T-helper 9 cell (primary cell): Measurements from ENCODE around the gene C19orf81.

Experiments used
- DNase-seq: peaks from one replicate; pipeline ENCODE4 v3.0.0-alpha.2; 2020

C19orf81 gene

GRCh38 chr19:50686310-50687032 is 37.2 kb downstream of the C19orf81 start:
- no peak for DNase-seq

GRCh38 chr19:50688766-50689165 is 39.5 kb downstream of the C19orf81 start:
- no peak for DNase-seq

- DNase-seq = no peak
Measured at GRCh38 chr19:50690439-50690838, 41.2 kb downstream of the C19orf81 start.

DNA sequence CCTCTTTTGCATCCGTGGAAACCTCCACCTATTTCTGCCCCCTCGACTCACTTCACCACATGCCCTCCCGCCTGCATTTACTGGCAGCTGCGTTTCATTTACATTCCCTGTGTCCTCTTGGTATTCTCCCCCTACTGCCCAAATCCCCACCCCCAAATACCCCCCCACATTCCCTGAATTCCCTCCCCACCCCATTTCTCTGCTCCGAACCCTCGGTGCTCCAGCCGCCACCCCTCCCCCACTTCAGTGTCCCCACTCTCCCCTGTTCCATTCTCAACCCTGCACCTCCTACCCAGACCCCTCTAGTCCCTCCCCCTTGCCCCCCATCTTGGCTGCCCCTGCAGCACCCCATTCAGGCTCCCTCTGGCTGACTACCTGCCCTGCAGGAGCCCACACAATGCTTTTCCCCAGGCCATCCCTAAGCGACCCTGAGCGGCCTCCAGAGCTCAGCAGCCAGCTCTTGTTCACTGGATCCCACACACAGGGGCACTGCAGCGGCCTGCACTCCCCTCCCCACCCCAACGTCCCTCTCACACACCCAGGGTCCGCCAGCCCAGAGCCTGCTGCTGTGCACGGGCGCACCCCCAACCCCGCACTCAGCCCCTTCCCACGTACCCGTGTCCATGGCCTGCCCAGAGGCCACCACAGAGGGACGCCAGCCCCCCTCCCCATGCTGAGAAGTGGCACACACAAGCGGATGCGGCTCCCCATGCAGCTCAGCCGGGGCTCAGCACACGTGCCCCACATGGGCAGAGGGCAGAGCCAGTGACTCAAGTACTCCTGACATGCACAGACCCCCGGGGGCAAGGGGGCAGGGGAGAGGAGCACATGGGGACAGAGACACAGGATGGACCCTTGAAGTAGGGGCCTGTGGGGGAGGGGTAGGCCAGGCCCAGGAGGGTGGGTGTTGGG is 44.1 kb downstream of the C19orf81 start:
- DNase-seq = no peak

GRCh38 chr19:50694815-50695145 is 45.5 kb downstream of the C19orf81 start:
- no peak for DNase-seq

DNA sequence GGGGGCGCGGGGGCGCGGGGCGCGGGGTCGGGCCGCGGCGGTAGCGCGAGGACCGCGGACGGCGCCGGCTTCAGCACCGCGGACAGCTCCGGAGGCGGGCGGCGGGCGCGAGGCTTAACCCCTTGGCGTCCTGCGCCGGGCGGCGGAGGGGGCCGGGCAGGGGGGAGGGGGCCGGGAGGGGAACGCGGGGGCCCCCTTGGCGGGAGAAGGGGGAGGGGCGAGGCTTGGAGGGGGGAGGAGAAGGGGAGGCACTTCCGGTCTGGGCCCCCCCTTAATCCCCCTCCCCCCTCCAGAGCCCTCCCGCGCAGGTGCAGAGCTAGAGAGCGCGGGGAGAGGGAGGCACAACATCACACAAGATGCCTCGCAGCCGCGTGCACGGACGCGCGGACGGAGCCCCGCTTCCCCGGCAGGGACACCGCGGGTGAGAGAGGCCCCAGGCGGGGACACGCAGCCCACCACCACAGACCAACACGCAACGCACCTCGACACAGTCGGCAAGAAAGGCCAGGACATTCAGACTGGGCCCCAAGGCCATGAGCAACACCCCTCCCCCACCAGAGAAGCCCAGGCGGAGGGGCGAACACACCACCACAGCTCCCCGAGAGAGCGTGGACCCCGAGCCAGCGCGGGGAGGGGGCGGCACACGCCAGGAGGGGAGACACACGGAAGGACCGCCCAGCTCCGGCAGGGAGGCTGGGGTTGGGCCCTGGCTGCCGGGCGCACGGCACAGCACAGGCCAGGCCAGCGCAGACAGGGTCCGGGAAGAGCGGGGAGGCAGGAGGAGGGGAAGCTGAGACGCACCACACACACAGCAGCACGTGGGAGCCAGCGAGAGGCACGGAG is 46.2 kb downstream of the C19orf81 start:
- DNase-seq = no peak

DNA sequence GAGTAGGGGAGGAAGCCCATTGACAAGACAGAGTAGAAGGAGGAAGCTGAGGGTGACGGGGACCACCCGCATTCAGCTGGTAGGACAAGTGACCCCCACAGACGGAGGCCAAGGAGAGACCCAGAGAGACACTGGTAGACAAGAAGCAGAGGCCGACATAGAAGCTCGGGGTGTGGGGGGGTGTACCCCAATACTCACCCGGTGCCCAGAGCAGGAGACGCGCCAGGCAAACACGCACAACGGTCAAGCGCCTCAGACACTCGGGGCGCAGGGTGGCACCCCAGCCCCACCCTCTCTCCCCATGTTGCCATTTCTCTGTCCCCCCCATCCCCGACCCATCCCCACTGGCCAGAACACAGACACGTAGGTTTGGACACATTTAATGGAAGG is 46.8 kb downstream of the C19orf81 start:
- no peak for DNase-seq

- DNase-seq = no peak
Measured at GRCh38 chr19:50697414-50698124, 48.3 kb downstream of the C19orf81 start.

- no peak for DNase-seq
Measured at GRCh38 chr19:50701367-50701985, 52.2 kb downstream of the C19orf81 start.

DNA sequence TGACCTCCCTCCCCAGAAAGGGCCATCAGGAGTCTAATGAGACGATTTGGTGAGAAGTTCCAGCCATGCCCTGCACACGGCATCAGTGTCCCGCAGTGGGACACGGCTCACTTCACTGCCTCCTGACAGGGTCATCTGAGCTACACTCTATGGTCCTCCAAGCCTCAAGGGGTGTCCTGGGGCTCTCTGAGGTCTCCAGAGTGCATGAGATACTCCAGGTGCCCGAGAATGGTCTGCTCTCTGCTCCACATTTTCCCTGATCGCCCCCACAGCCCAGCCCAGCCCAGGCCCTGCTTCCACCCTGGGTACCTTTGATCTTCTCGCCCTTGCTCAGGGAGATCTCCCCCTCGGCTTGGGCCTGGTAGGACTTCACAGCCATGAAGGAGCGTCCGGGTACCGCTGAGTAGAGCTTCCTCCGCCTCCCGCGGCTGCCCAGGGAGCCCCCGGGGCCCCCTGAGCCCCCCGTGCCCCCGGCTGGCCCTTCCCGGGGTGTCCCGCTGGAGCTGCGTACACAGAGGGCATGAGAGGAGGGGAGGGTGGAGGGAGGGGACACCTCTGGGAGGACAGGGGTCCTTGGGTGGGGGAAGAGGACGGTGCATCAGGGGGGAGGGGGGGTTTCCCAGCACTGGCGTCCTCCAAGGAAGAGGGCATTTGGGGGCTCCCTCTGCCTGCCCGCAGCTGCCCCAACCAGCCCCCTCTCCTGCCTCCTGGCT is 53.1 kb downstream of the C19orf81 start:
- no peak for DNase-seq

GRCh38 chr19:50702871-50703829 is 53.9 kb downstream of the C19orf81 start:
- no peak for DNase-seq

GRCh38 chr19:50703915-50704796 is 54.9 kb downstream of the C19orf81 start:
- DNase-seq = no peak

- no peak for DNase-seq
Measured at GRCh38 chr19:50705422-50706019, 56.3 kb downstream of the C19orf81 start.

DNA sequence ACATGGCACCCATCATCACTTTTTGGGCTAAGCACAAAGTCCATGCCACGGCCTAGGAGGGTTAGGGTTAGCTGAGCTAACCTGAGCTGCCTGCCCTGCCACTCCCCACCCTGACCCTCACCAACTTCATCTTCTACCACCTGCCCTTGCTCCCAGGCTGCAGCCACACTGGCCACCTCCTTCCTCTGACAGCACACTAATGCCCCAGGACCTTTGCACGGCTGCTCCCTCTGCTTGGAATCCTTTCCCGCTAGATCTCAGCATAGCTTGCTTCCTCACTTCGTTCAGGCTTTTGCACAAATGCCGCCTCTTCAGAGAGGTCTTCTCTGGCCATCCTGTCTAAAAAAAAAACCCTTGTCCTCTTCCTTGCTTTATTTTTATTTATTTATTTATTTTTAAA is 57.1 kb downstream of the C19orf81 start:
- DNase-seq = no peak

- no peak for DNase-seq
Measured at GRCh38 chr19:50708179-50708879, 59.1 kb downstream of the C19orf81 start.
